K562 (cell line): ENCODE results near the gene ARV1. TPM values are rescaled to one million over a fixed set of nuclear protein-coding genes. Genes with fewer than 3 reads are reported as not detected.
A peak's percentile ranks its signal among the peaks of the same experiment; 100 is the strongest.

Experiments used
- ATF1 ChIP-seq, 2 experiments: fragments of 450-650 bp in 1 of 2; IDR thresholded peaks; 2 replicates each; pipeline ENCODE4 v1.6.1; 2016; ENCODE audit warnings: missing compliant biosample characterization in 1 of 2, missing genetic modification characterization in 1 of 2
- BRCA1 ChIP-seq, 2 experiments: fragments of 450-650 bp in 1 of 2; sonication (generic) in 1 of 2; formaldehyde crosslinking in 1 of 2; IDR thresholded peaks; 2 replicates each; pipeline versions ENCODE4 v1.5.0 to v1.6.1; 2017 to 2020; ENCODE audit warnings: mild to moderate bottlenecking in 1 of 2, missing genetic modification reagents in 1 of 2
- JUN ChIP-seq, 2 experiments: sonication (generic) in 1 of 2; formaldehyde crosslinking in 1 of 2; IDR thresholded peaks; 2 replicates each; pipeline versions ENCODE4 v1.6.1 to v1.8.0; 2012 to 2022; ENCODE audit warnings: borderline replicate concordance in 2 of 2, mild to moderate bottlenecking in 2 of 2, improper control_type of control experiment in 1 of 2, low read depth in 1 of 2, low read length in 1 of 2, missing genetic modification reagents in 1 of 2
- LEF1 ChIP-seq: fragments of 450-650 bp; IDR thresholded peaks from 2 replicates; pipeline ENCODE4 v1.6.1; 2016; ENCODE audit warnings: mild to moderate bottlenecking
- MAFG ChIP-seq: fragments of 450-650 bp; conservative IDR thresholded peaks from 2 replicates; pipeline ENCODE4 v1.6.1; 2016; ENCODE audit warnings: missing genetic modification characterization, missing compliant biosample characterization
- NCOA2 ChIP-seq, 2 experiments: fragments of 450-650 bp; IDR thresholded peaks; 2 replicates each; pipeline ENCODE4 v1.6.1; 2018; ENCODE audit warnings: mild to moderate bottlenecking in 2 of 2, moderate library complexity in 1 of 2; ENCODE audit not compliant: partially characterized antibody in 2 of 2
- NR0B1 ChIP-seq: fragments of 450-650 bp; IDR thresholded peaks from one replicate; pipeline ENCODE4 v1.6.1; 2018; ENCODE audit warnings: mild to moderate bottlenecking, moderate library complexity; ENCODE audit not compliant: partially characterized antibody
- REST ChIP-seq, 2 experiments: fragments of 450-650 bp; formaldehyde crosslinking in 1 of 2; IDR thresholded peaks; 2 replicates each; pipeline versions ENCODE4 v1.4.0 to v1.6.1; 2014 to 2020; ENCODE audit warnings: mild to moderate bottlenecking in 2 of 2, borderline replicate concordance in 1 of 2, low read depth in 1 of 2
- RFX5 ChIP-seq: IDR thresholded peaks from 2 replicates; pipeline ENCODE4 v1.6.1; 2011; ENCODE audit warnings: low read depth, mild to moderate bottlenecking, improper control_type of control experiment, low read length
- SMAD1 ChIP-seq: fragments of 150-350 bp; IDR thresholded peaks from 2 replicates; pipeline ENCODE4 v1.6.1; 2014; ENCODE audit warnings: low read length, low read depth; ENCODE audit not compliant: partially characterized antibody
- SMARCC2 ChIP-seq: fragments of 450-650 bp; IDR thresholded peaks from 2 replicates; pipeline ENCODE4 v1.6.1; 2017; ENCODE audit warnings: antibody characterized with exemption, moderate library complexity, mild to moderate bottlenecking, low read depth
- SOX6 ChIP-seq: fragments of 450-650 bp; IDR thresholded peaks from 2 replicates; pipeline ENCODE4 v1.6.1; 2014; ENCODE audit warnings: mild to moderate bottlenecking
- TGIF2 ChIP-seq: sonication (generic); formaldehyde crosslinking; IDR thresholded peaks from 2 replicates; pipeline ENCODE4 v1.8.1; 2022; ENCODE audit warnings: mild to moderate bottlenecking, missing genetic modification reagents, moderate library complexity
- THRAP3 ChIP-seq: fragments of 450-650 bp; IDR thresholded peaks from 2 replicates; pipeline ENCODE4 v1.6.1; 2016; ENCODE audit warnings: mild to moderate bottlenecking, inconsistent platforms, borderline replicate concordance
- ZNF253 ChIP-seq: fragments of 250-450 bp; sonication (Bioruptor Pico); conservative IDR thresholded peaks from 2 replicates; pipeline ENCODE4 v1.6.1; 2021; ENCODE audit warnings: mild to moderate bottlenecking
- ZNF696 ChIP-seq: fragments of 250-450 bp; sonication (Bioruptor Pico); conservative IDR thresholded peaks from 2 replicates; pipeline ENCODE4 v1.4.0; 2020; ENCODE audit warnings: mild to moderate bottlenecking, moderate library complexity
- polyA plus RNA-seq, 8 experiments: library from polyadenylated mRNA; depleted of rRNA in 4 of 8; stranded (reverse) in 5 of 8; unstranded in 3 of 8; fragments of >200 nt; fragmentation: Nextera tagmentation in 2 of 8; fragmentation: Illumina TruSeq in 1 of 8; extraction: Ambion mirVana in 2 of 8; extraction: Trizol in 1 of 8; gene quantifications; 2 replicates each; pipeline versions ENCODE4 v1.2.1 to v1.2.3, GENCODE V29; 2011 to 2014; ENCODE audit warnings: inconsistent platforms in 1 of 8, missing spikeins in 1 of 8
- total RNA-seq, 7 experiments: library from RNA; depleted of rRNA in 6 of 7; stranded (reverse); fragments of >200 nt in 6 of 7; fragmentation: Illumina TruSeq in 2 of 7; extraction: Trizol in 2 of 7; gene quantifications; 2 replicates each; pipeline versions ENCODE4 v1.2.1 to v1.2.3, GENCODE V29; 2011 to 2021; ENCODE audit warnings: low replicate concordance in 1 of 7
- TF ChIP-seq, protein P1 (sequence below): fragments of 450-650 bp; formaldehyde crosslinking; IDR thresholded peaks from 2 replicates; pipeline ENCODE4 v1.4.0; 2022; ENCODE audit warnings: missing genetic modification characterization

The ARV1 gene
- total and polyA plus RNA-seq, 9 of the 15 experiments (the other 6 are each of a cell fraction or from before 2014, with no cell fraction given): 54.8 to 139 (median 74.0) TPM

DNA sequence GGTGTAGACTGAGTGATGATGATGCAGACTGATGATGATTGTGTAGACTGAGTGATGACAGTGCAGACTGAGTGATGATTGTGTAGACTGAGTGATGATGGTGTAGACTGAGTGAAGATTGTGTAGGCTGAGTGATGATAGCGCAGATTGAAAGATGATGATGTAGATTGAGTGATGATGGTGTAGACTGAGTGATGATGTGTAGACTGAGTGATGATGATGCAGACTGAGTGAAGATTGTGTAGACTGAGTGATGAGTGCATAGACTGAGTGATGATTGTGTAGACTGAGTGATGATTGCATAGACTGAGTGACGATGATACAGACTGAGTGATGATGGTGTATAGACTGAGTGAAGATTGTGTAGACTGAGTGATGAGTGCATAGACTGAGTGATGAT, 32.5 kb downstream of the ARV1 start (continued):
- TF ChIP-seq MAFG (tag): 0 out of 2 replicates have a peak, but pooled peaks have one; percentile 8
- no peak for TF ChIP-seq JUN (IDR thresholded peaks at IDR 0.05; ENCODE audit: borderline replicate concordance, low read depth, low read length)
- 0 out of 2 replicates have a peak, but pooled peaks have one; percentile 62 for TF ChIP-seq JUN (CRISPR knock-in tag; IDR thresholded peaks at IDR 0.05; ENCODE audit: borderline replicate concordance)
- no peak for TF ChIP-seq RFX5
- TF ChIP-seq TGIF2 (CRISPR knock-in tag): no peak
- no peak for TF ChIP-seq NR0B1
- no peak for TF ChIP-seq ZNF696
- TF ChIP-seq LEF1: peak; percentile 30; the same call in 1 of the 2 replicates
- TF ChIP-seq ZNF253 (CRISPR knock-in tag): no peak
- TF ChIP-seq NCOA2 (IDR thresholded peaks at IDR 0.05; ENCODE audit: partially characterized antibody in 2 of 2): no peak
- TF ChIP-seq THRAP3: no peak
- TF ChIP-seq SMAD1: no peak
- no peak for TF ChIP-seq BRCA1 (IDR thresholded peaks at IDR 0.05)
- no peak for TF ChIP-seq BRCA1 (CRISPR knock-in tag; IDR thresholded peaks at IDR 0.05)
- TF ChIP-seq ATF1 (CRISPR knock-in tag; IDR thresholded peaks at IDR 0.05): no peak
- TF ChIP-seq ATF1 (tag; IDR thresholded peaks at IDR 0.05): peak; percentile 43; the same call in 1 of the 2 replicates
- no peak for TF ChIP-seq SMARCC2
- TF ChIP-seq REST (IDR thresholded peaks at IDR 0.05; ENCODE audit: borderline replicate concordance): no peak
- TF ChIP-seq REST (CRISPR knock-in tag; IDR thresholded peaks at IDR 0.05; ENCODE audit: low read depth): no peak
- TF ChIP-seq, protein P1, sequence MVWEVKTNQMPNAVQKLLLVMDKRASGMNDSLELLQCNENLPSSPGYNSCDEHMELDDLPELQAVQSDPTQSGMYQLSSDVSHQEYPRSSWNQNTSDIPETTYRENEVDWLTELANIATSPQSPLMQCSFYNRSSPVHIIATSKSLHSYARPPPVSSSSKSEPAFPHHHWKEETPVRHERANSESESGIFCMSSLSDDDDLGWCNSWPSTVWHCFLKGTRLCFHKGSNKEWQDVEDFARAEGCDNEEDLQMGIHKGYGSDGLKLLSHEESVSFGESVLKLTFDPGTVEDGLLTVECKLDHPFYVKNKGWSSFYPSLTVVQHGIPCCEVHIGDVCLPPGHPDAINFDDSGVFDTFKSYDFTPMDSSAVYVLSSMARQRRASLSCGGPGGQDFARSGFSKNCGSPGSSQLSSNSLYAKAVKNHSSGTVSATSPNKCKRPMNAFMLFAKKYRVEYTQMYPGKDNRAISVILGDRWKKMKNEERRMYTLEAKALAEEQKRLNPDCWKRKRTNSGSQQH (CRISPR knock-in tag): 0 out of 2 replicates have a peak, but pooled peaks have one; percentile 70
- TF ChIP-seq SOX6: no peak
